ENCODE data around the gene TSNAXIP1.

GRCh38 chr16:67843343-67843765 lies 36.7 kb downstream of the TSNAXIP1 start:
- TF ChIP-seq CTCF (IDR thresholded peaks at IDR 0.05) (no peak), POLR2A (IDR thresholded peaks at IDR 0.05) (no peak)

Measured in Peyer's patch (tissue), 4 donors.